ENCODE results near the gene PITPNC1.
A peak's percentile ranks its signal among the peaks of the same experiment; 100 is the strongest.
"Not testable (repeated sequence)": the region's sequence is repeated elsewhere in the genome, so short reads cannot be mapped to it uniquely, and the experiment has no call there.

PITPNC1 gene

GRCh38 chr17:67594115-67594880 is 217.2 kb downstream of the PITPNC1 start:
- no peak for DNase-seq

GRCh38 chr17:67600408-67600807 is 223.3 kb downstream of the PITPNC1 start:
- DNase-seq = no peak

DNA sequence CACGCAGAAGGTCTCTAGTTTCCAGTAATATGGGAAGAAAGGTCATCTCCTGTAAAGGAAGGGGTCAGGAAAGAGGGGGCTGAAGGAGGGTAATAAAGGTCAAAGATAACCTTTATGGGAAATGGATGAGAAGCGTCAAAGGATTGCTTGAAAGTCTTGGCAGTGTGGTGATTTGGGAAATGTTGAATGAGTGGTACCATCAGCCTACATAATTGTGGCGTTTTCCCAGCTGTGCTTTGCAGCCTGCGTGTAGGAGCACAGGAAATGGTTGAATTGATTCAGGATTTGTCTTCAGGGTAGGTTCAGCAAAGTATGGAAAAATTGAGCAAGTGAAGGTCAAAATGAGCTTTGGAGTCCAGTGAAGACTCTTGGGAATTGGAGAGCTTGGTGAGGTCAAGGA is 224.8 kb downstream of the PITPNC1 start:
- DNase-seq = no peak

DNA sequence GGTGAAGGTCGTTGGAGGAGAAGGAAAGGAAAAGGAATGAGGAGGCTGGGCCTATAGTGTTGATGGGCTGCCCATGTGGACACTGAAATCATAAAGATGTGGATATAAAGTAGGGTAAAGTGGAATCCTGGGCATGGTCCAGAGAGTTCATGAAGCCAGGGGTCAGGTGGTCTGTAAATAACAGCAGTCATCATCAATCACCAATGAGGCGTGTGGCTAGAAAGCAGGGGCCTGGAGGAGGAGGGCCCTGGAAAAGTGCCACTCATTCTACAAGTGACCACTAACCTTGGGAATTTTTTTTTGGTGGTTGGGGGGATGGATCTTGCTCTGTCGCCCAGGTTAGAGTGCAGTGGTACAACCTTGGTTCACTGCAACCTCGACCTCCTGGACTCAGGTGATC is 225.4 kb downstream of the PITPNC1 start:
- no peak for DNase-seq

- peak; percentile 54 for DNase-seq
Observed at GRCh38 chr17:67602974-67603373, 225.9 kb downstream of the PITPNC1 start.

DNA sequence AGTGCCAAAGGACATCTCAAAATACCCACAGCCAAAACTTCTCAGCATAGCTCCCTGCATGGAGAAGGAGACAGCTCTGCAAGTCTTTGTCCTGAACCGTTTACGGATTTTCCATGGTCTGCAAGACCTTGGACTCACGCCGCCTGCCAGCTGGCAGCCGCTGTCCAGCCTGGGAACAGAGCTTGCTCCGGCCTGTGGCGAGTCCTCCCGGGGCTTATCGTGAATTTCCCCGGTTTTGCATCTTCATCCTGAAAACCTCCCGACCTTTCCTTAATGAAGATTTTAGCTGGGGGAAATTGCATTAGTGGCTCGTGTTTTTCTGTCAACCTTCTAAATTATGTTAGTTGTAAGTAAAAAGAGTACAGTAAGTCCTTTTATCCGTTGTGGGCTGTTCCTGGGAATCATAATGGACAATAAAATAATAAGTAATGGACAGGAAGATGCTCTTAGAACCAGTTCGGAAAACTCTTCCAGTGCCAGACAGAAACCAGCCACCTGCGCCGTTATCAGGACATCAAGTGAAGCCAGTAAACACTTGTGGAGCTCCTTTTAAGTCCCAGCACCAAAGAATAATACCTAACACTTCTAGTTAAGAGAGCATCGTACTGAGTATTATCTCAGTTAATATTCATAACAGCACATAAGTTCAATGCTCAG is 228.3 kb downstream of the PITPNC1 start:
- no peak for DNase-seq

DNA sequence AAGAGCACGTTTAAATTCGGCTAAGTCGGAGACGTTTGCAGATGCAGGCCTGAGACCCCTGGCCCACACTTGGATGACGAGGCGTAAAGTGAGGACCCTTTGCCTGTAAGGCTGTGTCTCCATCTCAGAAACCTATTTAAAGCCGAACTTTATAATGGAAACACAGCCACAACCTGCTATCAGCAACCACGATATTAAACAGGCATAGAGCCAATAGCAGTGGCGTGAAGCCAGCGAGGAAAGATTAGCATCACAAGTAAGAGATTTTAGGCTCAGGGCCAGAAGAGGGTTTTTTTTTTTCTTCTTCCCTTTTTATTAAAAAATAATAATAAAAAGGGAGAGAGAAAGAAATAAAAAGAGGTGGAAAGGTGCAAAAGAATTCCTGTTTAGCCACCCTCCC is 229.4 kb downstream of the PITPNC1 start:
- DNase-seq = no peak

DNA sequence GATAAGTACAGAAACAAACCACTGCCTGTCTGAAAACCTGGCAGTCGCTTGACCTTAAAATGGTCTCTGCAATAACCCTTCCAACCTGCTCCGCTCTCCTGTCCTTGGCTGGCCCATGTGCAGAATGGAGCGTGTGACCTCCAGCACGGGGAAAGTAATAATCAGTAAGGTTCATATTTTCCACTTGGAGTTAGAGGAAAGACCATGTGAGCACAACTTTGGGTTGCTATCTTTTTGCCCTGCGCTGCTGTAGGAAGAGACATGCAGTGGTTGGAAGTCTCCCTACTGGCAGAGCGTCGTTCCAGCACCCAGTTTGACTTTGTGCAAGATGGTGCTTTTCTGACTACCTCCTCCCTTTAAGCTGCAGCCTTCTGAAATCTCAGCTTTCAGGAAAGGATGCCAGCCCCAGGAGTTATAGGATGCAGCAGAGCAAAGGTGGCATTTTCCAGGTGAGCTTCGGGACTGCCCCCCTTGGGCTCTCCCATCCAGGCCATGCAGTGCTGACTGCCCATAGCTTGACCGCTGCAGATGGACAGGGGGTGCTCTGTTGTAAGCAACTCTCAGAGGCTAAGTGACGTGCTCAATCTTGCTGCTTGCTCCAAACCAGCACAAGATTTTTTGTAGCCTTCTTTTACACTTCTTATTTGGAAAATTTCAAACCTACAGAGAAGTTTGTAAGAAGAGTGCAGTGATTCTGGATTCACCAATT is 230.0 kb downstream of the PITPNC1 start:
- no peak for DNase-seq

GRCh38 chr17:67610061-67610460 is 233.0 kb downstream of the PITPNC1 start:
- no peak for DNase-seq

DNA sequence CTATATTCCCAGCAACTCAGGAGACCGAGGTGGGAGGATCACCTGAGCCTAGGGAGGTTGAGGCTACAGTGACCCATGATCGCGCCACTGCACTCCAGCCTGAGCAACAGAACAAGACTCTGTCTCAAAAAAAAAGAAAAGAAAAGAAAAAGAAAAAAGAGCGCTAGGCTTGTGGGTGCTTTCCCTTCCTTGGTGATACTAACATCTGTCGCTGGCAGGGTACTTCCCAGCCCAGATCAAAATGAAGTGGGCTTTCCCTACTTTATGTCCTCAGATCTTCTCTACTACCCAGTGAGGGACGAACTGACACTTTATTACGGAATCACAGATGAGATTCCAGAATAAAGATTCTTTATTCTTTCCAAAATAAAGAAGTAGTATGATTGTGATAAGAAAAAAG is 236.9 kb downstream of the PITPNC1 start:
- DNase-seq = no peak

DNA sequence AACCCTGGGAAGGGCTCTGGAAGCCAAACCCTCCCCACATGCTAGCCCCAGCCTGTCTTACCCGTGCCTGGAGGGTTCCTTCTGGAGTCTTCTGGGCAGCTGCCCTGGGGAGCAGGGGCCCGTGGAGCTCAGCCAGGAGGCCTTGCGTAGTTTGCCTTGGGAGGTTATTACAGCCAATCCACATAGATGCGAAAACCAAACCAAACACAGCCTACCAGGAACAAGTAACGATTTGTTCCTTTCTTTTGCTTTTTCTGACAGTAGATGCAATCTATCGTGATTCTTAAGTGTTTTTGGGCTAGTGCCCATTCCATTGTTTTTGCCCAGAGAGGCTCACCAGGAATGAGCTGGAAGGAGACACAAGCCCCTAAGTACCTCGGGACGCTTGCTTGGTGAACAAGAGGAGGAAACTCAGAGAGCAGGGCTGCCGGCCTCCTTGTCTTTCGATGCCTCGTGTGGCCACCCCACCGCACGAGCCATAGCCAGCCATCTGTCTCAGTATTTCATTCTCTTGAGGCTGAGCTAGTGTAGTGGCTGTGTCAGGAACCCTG is 238.0 kb downstream of the PITPNC1 start:
- DNase-seq = peak; percentile 60

DNA sequence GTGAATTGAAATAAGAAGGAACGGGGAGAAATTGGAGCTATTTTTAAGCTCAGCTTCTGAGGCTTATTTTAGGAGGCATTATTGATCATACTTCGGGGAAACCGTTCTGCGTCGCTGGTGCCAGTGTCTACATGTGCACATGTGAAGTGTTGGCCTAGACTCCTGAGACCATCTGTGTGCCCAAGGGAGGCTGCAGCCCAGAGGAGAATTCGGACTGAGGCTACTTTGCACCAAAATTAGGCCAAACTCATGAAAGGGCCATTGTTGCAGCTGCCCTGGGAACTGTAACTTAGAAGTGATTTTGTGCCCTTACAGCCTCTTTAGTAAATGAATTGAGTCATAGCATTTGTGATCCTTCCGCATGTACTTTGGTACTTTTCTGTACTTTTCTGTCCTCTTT is 238.7 kb downstream of the PITPNC1 start:
- DNase-seq = no peak

GRCh38 chr17:67617304-67617899 is 240.3 kb downstream of the PITPNC1 start:
- no peak for DNase-seq

- no peak for DNase-seq
Observed at GRCh38 chr17:67619555-67619954, 242.5 kb downstream of the PITPNC1 start.

GRCh38 chr17:67620088-67620487 is 243.0 kb downstream of the PITPNC1 start:
- DNase-seq = no peak

- no peak for DNase-seq
Observed at GRCh38 chr17:67620636-67621035, 243.6 kb downstream of the PITPNC1 start.

- DNase-seq = no peak
Observed at GRCh38 chr17:67623767-67624166, 246.7 kb downstream of the PITPNC1 start.

- DNase-seq = no peak
Observed at GRCh38 chr17:67624886-67625656, 248.0 kb downstream of the PITPNC1 start.

- no peak for DNase-seq
Observed at GRCh38 chr17:67625971-67626370, 248.9 kb downstream of the PITPNC1 start.

DNA sequence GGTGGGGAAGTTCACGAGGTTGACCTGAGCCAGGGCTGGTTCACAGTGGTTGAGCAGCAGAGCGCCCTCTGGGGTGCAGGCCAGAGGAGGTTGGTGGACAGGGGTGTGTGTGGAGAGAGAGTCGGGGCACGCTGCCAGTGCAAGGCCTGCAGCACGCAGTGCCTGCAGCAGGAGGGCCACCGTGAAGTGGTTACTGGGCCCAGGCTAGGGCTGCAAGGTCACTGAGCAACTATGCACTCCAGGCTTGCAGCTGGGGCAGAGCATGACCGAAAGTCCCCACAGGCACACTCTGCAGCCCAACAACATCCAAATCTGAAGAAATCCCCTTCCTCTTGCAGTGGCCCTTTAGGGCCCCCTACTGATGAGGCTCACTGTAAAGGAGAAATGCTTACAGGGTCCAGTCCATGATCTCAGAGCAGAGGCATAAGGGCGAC is 251.5 kb downstream of the PITPNC1 start:
- DNase-seq = no peak

DNA sequence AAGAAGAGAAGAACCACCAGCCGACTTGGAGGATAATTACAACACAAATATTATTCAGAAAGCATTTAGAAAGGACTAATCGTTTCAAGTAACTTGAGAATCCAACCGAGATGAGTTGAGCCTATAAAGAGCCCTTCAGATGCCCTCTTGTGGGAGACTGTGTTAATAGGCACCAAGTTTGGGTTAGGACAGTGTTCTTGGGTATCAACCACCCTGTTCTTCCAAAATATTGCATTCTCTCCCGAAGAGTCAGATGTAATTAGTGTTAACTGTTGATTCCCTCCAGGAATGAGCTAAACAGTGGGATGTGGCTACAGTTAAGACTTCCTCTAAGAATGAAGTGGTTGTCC is 252.9 kb downstream of the PITPNC1 start:
- DNase-seq = peak; percentile 4

GRCh38 chr17:67630836-67631235 is 253.8 kb downstream of the PITPNC1 start:
- DNase-seq = not testable (repeated sequence)

DNA sequence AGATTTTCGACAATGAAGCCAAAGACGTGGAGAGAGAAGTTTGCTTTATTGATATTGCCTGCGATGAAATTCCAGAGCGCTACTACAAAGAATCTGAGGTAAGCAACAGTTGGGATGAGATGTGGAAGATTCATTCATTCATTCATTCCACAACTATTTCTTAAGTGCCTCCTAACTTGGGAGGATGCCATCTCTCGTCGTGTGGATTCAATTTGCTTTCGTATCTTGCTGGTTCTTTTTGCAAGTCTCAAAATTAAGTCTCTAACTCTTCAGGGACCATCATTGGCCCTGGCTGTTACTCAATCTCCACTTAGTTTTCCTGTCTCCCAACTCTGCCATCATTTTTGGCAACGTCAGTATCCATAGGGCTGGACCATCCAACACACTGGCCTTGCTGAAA is 255.1 kb downstream of the PITPNC1 start:
- DNase-seq = no peak
